Measurements from ENCODE around the gene TRIM44.
"Not testable (repeated sequence)": the region's sequence is repeated elsewhere in the genome, so short reads cannot be mapped to it uniquely, and the experiment has no call there.

TRIM44 gene

DNA sequence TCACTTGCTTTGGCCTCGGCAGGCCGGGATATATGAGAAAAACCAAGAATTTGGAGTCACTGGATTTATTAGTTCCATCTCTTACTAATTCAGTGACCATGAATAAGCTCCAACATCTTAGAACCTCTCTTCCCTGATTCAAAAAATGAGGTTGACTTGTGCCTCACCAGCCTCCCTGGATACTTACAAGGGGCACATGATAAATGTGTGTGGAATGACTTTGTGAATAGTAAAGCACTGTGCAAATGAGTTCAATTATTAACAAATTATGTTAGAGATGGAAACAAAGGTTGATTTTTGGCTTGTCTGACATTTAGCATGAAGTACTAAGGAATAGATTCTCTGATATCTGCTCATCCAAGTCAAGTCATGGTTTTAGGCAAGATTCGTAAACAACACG, 104.1 kb downstream of the TRIM44 start:
- Histone ChIP-seq H3K4me1 (ENCODE audit: control insufficient read depth, low read length) (no peaks in the 10 kb centered on the region), H3K9me2 (replicated peaks; ENCODE audit: control insufficient read depth, low read length) (no peaks in the 10 kb centered on the region), H3K4me2 (ENCODE audit: low read length) (no peak overlapping the region), H3K36me3 (ENCODE audit: control insufficient read depth, low read length) (no peaks in the 10 kb centered on the region), H3K27me3 (ENCODE audit: control insufficient read depth, low read length) (no peaks in the 10 kb centered on the region), H4K20me1 (ENCODE audit: control insufficient read depth, insufficient read depth, low read depth, low read length) (no peaks in the 10 kb centered on the region), H3K9me3 (ENCODE audit: control insufficient read depth, insufficient read depth, low read length) (no peaks in the 10 kb centered on the region), H3K4me3 (ENCODE audit: low read length) (no peak overlapping the region), H3K79me2 (ENCODE audit: control insufficient read depth, low read length) (no peaks in the 10 kb centered on the region), H3K27ac (ENCODE audit: low read depth, low read length) (no peak overlapping the region), H3F3A (ENCODE audit: control insufficient read depth, insufficient read depth) (no peaks in the 10 kb centered on the region)
- TF ChIP-seq, protein P1, sequence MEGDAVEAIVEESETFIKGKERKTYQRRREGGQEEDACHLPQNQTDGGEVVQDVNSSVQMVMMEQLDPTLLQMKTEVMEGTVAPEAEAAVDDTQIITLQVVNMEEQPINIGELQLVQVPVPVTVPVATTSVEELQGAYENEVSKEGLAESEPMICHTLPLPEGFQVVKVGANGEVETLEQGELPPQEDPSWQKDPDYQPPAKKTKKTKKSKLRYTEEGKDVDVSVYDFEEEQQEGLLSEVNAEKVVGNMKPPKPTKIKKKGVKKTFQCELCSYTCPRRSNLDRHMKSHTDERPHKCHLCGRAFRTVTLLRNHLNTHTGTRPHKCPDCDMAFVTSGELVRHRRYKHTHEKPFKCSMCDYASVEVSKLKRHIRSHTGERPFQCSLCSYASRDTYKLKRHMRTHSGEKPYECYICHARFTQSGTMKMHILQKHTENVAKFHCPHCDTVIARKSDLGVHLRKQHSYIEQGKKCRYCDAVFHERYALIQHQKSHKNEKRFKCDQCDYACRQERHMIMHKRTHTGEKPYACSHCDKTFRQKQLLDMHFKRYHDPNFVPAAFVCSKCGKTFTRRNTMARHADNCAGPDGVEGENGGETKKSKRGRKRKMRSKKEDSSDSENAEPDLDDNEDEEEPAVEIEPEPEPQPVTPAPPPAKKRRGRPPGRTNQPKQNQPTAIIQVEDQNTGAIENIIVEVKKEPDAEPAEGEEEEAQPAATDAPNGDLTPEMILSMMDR (IDR thresholded peaks at IDR 0.05; ENCODE audit: low read depth, low read length, poor library complexity, severe bottlenecking): no peak
- TF ChIP-seq EZH2phosphoT487 (IDR thresholded peaks at IDR 0.05; ENCODE audit: borderline replicate concordance, low read length): no peak

DNA sequence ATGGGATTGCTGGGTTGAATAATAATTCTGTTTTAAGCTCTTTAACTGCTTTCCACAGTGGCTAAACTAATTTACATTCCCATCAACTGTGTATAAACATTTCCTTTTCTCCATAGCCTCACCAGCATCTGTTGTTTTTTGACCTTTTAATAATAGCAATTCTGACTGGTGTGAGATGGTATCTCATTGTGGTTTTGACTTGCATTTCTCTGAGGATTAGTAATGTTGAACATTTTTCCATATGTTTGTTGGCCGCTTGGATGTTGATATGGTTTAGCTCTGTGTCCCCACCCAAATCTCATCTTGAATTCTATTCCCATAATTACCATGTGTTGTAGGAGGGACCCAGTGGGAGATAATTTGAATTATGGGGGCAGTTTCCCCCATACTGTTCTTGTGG, 107.8 kb downstream of the TRIM44 start:
- H3K27ac ChIP-seq (ENCODE audit: low read depth, low read length); H3K27me3 ChIP-seq (ENCODE audit: control insufficient read depth, low read length); H3K4me2 ChIP-seq (ENCODE audit: low read length); H4K20me1 ChIP-seq (ENCODE audit: control insufficient read depth, insufficient read depth, low read depth, low read length); H3K4me3 ChIP-seq (ENCODE audit: low read length); H3K9me3 ChIP-seq (ENCODE audit: control insufficient read depth, insufficient read depth, low read length); H3F3A ChIP-seq (ENCODE audit: control insufficient read depth, insufficient read depth); H3K4me1 ChIP-seq (ENCODE audit: control insufficient read depth, low read length); H3K79me2 ChIP-seq (ENCODE audit: control insufficient read depth, low read length); H3K9me2 ChIP-seq (replicated peaks; ENCODE audit: control insufficient read depth, low read length); H3K36me3 ChIP-seq (ENCODE audit: control insufficient read depth, low read length): not testable (repeated sequence)

DNA sequence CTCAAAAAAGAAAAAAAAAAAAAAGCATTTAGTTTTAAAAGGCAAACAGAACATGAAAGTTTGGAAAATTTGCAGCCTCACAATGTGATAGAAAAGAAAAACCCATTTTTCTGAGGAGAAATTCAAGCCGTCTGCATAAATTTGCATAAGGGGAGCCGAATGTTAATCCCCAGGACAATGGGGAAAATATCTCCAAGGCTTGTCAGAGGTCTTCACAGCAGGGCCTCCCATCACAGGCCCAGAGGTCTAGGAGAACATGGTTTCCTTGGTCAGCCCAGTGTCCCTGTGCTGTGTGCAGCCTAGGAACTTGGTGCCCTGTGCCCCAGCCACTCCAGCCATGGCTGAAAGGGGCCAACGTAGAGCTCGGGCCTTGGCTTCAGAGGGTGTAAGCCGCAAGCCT, 109.1 kb downstream of the TRIM44 start:
- Histone ChIP-seq H3K36me3 (ENCODE audit: control insufficient read depth, low read length) (no peaks in the 10 kb centered on the region), H3K4me3 (ENCODE audit: low read length) (no peak overlapping the region), H3K4me1 (ENCODE audit: control insufficient read depth, low read length) (no peaks in the 10 kb centered on the region), H3K9me3 (ENCODE audit: control insufficient read depth, insufficient read depth, low read length) (no peaks in the 10 kb centered on the region), H3K79me2 (ENCODE audit: control insufficient read depth, low read length) (no peaks in the 10 kb centered on the region), H3F3A (ENCODE audit: control insufficient read depth, insufficient read depth) (no peaks in the 10 kb centered on the region), H3K4me2 (ENCODE audit: low read length) (no peak overlapping the region), H3K9me2 (replicated peaks; ENCODE audit: control insufficient read depth, low read length) (no peaks in the 10 kb centered on the region), H3K27me3 (ENCODE audit: control insufficient read depth, low read length) (no peaks in the 10 kb centered on the region), H4K20me1 (ENCODE audit: control insufficient read depth, insufficient read depth, low read depth, low read length) (no peaks in the 10 kb centered on the region), H3K27ac (ENCODE audit: low read depth, low read length) (no peak overlapping the region)
- TF ChIP-seq, protein P1 (IDR thresholded peaks at IDR 0.05; ENCODE audit: low read depth, low read length, poor library complexity, severe bottlenecking): no peak
- TF ChIP-seq EZH2phosphoT487 (IDR thresholded peaks at IDR 0.05; ENCODE audit: borderline replicate concordance, low read length): no peak

DNA sequence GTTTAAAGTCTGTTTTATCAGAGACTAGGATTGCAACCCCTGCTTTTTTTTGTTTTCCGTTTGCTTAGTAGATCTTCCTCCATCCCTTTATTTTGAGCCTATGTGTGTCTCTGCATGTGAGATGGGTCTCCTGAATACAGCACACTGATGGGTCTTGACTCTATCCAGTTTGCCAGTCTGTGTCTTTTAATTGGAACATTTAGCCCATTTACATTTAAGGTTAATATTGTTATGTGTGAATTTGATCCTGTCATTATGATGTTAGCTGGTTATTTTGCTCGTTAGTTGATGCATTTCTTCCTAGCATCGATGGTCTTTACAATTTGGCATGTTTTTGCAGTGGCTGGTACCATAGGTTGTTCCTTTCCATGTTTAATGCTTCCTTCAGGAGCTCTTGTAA, 114.7 kb downstream of the TRIM44 start:
- not testable (repeated sequence) for H3K79me2 ChIP-seq (ENCODE audit: control insufficient read depth, low read length); H3K27me3 ChIP-seq (ENCODE audit: control insufficient read depth, low read length); H3K27ac ChIP-seq (ENCODE audit: low read depth, low read length); H3K9me3 ChIP-seq (ENCODE audit: control insufficient read depth, insufficient read depth, low read length); H3K36me3 ChIP-seq (ENCODE audit: control insufficient read depth, low read length); H4K20me1 ChIP-seq (ENCODE audit: control insufficient read depth, insufficient read depth, low read depth, low read length); H3F3A ChIP-seq (ENCODE audit: control insufficient read depth, insufficient read depth); H3K4me3 ChIP-seq (ENCODE audit: low read length); H3K4me2 ChIP-seq (ENCODE audit: low read length); H3K9me2 ChIP-seq (replicated peaks; ENCODE audit: control insufficient read depth, low read length); H3K4me1 ChIP-seq (ENCODE audit: control insufficient read depth, low read length)

DNA sequence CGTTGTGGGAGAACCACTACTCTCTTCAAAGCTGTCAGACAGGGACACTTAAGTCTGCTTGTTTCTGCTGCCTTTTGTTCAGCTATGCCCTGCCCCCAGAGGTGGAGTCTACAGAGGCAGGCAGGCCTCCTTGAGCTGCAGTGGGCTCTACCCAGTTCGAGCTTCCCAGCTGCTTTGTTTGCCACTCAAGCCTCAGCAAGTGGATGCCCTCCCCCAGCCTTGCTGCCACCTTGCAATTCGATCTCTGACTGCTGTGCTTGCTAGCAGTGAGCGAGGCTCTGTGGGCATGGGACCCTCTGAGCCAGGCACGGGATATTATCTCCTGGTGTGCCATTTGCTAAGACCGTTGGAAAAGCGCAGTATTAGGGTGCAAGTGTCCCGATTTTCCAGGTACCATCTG, 116.4 kb downstream of the TRIM44 start:
- H3K9me2 ChIP-seq (replicated peaks; ENCODE audit: control insufficient read depth, low read length); H3K9me3 ChIP-seq (ENCODE audit: control insufficient read depth, insufficient read depth, low read length); H3F3A ChIP-seq (ENCODE audit: control insufficient read depth, insufficient read depth); H3K4me2 ChIP-seq (ENCODE audit: low read length); H3K27ac ChIP-seq (ENCODE audit: low read depth, low read length); H3K79me2 ChIP-seq (ENCODE audit: control insufficient read depth, low read length); H3K4me1 ChIP-seq (ENCODE audit: control insufficient read depth, low read length); H3K4me3 ChIP-seq (ENCODE audit: low read length); H4K20me1 ChIP-seq (ENCODE audit: control insufficient read depth, insufficient read depth, low read depth, low read length); H3K27me3 ChIP-seq (ENCODE audit: control insufficient read depth, low read length); H3K36me3 ChIP-seq (ENCODE audit: control insufficient read depth, low read length): not testable (repeated sequence)
